GM12892 (cell line): ENCODE results near the gene TBC1D5.

Source experiments
- POLR2A ChIP-seq: IDR thresholded peaks from 2 replicates; pipeline ENCODE4 v1.6.1; 2011; ENCODE audit warnings: low read depth, low read length, control low read depth
- POLR2AphosphoS5 ChIP-seq: IDR thresholded peaks from 2 replicates; pipeline ENCODE4 v1.6.1; 2011; ENCODE audit warnings: low read depth, low read length, control low read depth
- TAF1 ChIP-seq: IDR thresholded peaks from 2 replicates; pipeline ENCODE4 v1.6.1; 2011; ENCODE audit warnings: low read depth, mild to moderate bottlenecking, control low read depth, low read length, borderline replicate concordance

- TF ChIP-seq POLR2AphosphoS5 (no peak), POLR2A (no peak), TAF1 (no peak)
Observed at GRCh38 chr3:17772556-17772955, 30.1 kb upstream of the TBC1D5 start.
